ENCODE measurements around the gene NGEF. TPM values are rescaled to one million over a fixed set of nuclear protein-coding genes. Genes with fewer than 3 reads are reported as not detected.

NGEF gene
- total RNA-seq, 3 donors from 2014 or later: 20.1 to 67.5 (median 38.0) TPM

GRCh38 chr2:232846055-232846454, 167.0 kb downstream of the NGEF start:
- peaks cover 7% of the 10 kb centered on the region for H3K4me1 ChIP-seq (ENCODE audit: low read depth)
- intact Hi-C loops (cut with DNase I, micrococcal nuclease): loop anchor here in 1 of 2 donors (10.0 kb wide), 1 partner anchor 419 kb away; no protein-coding TSS in a partner anchor
- no peaks in the 10 kb centered on the region for H3K9me3 ChIP-seq
- ATAC-seq (peak; percentile 53), DNase-seq (no peak)
- H3K36me3 ChIP-seq (ENCODE audit: low read depth): no peaks in the 10 kb centered on the region
- no peak overlapping the region for H3K4me3 ChIP-seq
- TF ChIP-seq CTCF (IDR thresholded peaks at IDR 0.05): no peak

GRCh38 chr2:232843834-232844233, 169.2 kb downstream of the NGEF start:
- H3K4me1 ChIP-seq (ENCODE audit: low read depth): peaks cover 15% of the 10 kb centered on the region
- DNase-seq: peak in 1 of 3 donors; percentile 35
- H3K36me3 ChIP-seq (ENCODE audit: low read depth): no peaks in the 10 kb centered on the region
- no peaks in the 10 kb centered on the region for H3K9me3 ChIP-seq
- H3K4me3 ChIP-seq: no peak overlapping the region
- intact Hi-C loops (cut with DNase I, micrococcal nuclease): loop anchor here in 1 of 2 donors (10.0 kb wide), 1 partner anchor 421 kb away; no protein-coding TSS in a partner anchor
- no peak for ATAC-seq
- TF ChIP-seq CTCF (IDR thresholded peaks at IDR 0.05): no peak

GRCh38 chr2:232842689-232843088, 170.4 kb downstream of the NGEF start:
- ATAC-seq: no peak
- intact Hi-C loops (cut with DNase I, micrococcal nuclease): loop anchor here in 1 of 2 donors (10.0 kb wide), 1 partner anchor 422 kb away; no protein-coding TSS in a partner anchor

GRCh38 chr2:232839411-232840079, 173.5 kb downstream of the NGEF start:
- peaks cover 4% of the 10 kb centered on the region for H3K36me3 ChIP-seq (ENCODE audit: low read depth)
- TF ChIP-seq CTCF (IDR thresholded peaks at IDR 0.05): no peak
- intact Hi-C loops (cut with DNase I, micrococcal nuclease): loop anchor here in 1 of 2 donors (10.0 kb wide), 1 partner anchor 425 kb away; no protein-coding TSS in a partner anchor
- DNase-seq (peak in 2 of 3 donors; percentile 45 to 78), ATAC-seq (peak; percentile 54)
- no peak overlapping the region for H3K4me3 ChIP-seq
- H3K4me1 ChIP-seq (ENCODE audit: low read depth): peaks cover 42% of the 10 kb centered on the region
- no peaks in the 10 kb centered on the region for H3K9me3 ChIP-seq

More at GRCh38 chr2:232842689-232843088, 170.4 kb downstream of the NGEF start:
- Histone ChIP-seq H3K4me1 (ENCODE audit: low read depth) (peaks cover 26% of the 10 kb centered on the region), H3K36me3 (ENCODE audit: low read depth) (no peaks in the 10 kb centered on the region), H3K9me3 (no peaks in the 10 kb centered on the region), H3K4me3 (no peak overlapping the region)
- no peak for DNase-seq
- TF ChIP-seq CTCF (IDR thresholded peaks at IDR 0.05): no peak

- intact Hi-C loops (cut with DNase I, micrococcal nuclease): no loop called here
- H3K9me3 ChIP-seq: no peaks in the 10 kb centered on the region
- no peak for TF ChIP-seq CTCF (IDR thresholded peaks at IDR 0.05)
- peaks cover 4% of the 10 kb centered on the region for H3K36me3 ChIP-seq (ENCODE audit: low read depth)
- H3K4me3 ChIP-seq: no peak overlapping the region
- ATAC-seq (peak; percentile 77), DNase-seq (peak; percentile 66)
- H3K4me1 ChIP-seq (ENCODE audit: low read depth): peaks cover 49% of the 10 kb centered on the region
Measured at GRCh38 chr2:232838406-232838874, 174.6 kb downstream of the NGEF start.

All from mucosa of descending colon (tissue), 3 donors.